ENCODE data around the gene AVP. TPM values are rescaled to one million over a fixed set of nuclear protein-coding genes. Genes with fewer than 3 reads are reported as not detected.

Gene AVP
- total and polyA plus RNA-seq, 2 of the 13 experiments (the other 11 are each of a cell fraction or from before 2014, with no cell fraction given) = 0.12 TPM; not detected in 1

DNA sequence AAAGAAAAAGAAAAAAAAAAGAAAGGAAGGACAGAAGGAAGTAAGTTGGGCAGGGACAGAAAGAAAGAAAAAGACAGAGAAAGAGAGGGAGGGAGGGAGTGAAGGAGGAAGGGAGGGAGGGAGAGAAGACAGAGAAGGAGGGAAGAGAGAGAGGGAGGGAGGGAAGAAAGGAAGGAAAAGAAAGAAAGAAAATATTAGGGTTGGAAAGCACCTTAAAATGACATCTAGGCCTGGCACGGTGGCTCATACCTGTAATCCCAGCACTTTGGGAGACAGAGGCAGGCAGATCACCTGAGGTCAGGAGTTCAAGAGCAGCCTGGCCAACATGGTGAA is 42.0 kb upstream of the AVP start (continued):
- TF ChIP-seq, protein P1, sequence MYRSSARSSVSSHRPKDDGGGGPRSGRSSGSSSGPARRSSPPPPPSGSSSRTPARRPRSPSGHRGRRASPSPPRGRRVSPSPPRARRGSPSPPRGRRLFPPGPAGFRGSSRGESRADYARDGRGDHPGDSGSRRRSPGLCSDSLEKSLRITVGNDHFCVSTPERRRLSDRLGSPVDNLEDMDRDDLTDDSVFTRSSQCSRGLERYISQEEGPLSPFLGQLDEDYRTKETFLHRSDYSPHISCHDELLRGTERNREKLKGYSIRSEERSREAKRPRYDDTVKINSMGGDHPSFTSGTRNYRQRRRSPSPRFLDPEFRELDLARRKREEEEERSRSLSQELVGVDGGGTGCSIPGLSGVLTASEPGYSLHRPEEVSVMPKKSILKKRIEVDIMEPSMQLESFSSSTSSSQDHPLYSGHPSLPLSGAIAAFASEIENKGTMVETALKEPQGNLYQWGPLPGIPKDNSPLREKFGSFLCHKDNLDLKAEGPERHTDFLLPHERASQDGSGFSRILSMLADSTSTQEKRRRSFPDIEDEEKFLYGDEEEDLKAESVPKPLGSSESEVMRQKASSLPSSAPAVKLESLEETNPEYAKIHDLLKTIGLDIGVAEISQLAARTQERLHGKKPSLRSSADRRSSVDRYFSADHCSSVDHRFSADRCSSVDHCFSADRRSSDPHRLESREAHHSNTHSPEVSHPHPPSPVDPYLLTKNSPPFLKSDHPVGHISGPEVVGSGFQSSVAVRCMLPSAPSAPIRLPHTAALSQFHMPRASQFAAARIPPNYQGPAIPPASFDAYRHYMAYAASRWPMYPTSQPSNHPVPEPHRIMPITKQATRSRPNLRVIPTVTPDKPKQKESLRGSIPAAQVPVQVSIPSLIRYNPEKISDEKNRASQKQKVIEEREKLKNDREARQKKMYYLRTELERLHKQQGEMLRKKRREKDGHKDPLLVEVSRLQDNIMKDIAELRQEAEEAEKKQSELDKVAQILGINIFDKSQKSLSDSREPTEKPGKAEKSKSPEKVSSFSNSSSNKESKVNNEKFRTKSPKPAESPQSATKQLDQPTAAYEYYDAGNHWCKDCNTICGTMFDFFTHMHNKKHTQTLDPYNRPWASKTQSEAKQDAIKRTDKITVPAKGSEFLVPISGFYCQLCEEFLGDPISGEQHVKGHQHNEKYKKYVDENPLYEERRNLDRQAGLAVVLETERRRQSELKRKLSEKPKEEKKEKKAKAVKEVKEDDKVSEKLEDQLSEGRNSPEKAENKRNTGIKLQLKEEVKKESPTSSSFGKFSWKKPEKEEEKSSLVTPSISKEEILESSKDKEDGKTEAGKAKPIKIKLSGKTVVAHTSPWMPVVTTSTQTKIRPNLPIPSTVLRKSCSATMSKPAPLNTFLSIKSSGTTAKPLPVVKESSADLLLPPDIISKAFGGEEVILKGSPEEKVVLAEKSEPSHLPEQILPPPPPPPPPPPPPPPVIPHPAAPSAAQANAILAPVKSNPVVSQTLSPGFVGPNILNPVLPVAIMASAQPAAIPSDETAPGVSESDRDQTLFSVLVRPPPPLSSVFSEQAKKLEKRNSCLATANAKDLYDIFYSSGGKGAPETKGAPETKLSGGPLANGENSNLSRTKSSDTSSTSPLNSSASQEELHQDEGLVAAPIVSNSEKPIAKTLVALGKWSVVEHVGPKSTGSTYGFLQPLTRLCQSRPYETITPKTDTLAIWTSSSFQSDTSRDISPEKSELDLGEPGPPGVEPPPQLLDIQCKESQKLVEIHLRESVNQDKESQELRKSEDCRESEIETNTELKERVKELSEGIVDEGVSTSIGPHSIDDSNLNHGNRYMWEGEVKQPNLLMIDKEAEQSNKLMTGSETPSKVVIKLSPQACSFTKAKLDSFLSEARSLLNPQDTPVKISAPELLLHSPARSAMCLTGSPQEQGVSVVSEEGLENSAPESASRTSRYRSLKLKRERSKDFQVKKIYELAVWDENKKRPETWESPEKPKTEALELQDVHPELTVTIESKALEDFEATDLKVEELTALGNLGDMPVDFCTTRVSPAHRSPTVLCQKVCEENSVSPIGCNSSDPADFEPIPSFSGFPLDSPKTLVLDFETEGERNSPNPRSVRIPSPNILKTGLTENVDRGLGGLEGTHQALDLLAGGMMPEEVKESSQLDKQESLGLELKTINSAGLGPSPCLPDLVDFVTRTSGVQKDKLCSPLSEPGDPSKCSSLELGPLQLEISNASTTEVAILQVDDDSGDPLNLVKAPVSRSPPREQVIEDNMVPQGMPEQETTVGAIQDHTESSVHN (CRISPR knock-in tag; IDR thresholded peaks at IDR 0.05) = no peak
- TF ChIP-seq MBNL3 (CRISPR knock-in tag; conservative IDR thresholded peaks at IDR 0.05) (no peak), ZNF512 (CRISPR knock-in tag; IDR thresholded peaks at IDR 0.05) (peak; percentile 97), GABPA (IDR thresholded peaks at IDR 0.05; ENCODE audit: low read depth, low read length) (no peak), GABPA (CRISPR knock-in tag; IDR thresholded peaks at IDR 0.05; ENCODE audit: low read depth) (no peak), TP53 (CRISPR knock-in tag; conservative IDR thresholded peaks at IDR 0.05) (no peak), ZNF720 (CRISPR knock-in tag; IDR thresholded peaks at IDR 0.05) (no peak), ZSCAN30 (CRISPR knock-in tag; IDR thresholded peaks at IDR 0.05) (no peak), ZIK1 (CRISPR knock-in tag; IDR thresholded peaks at IDR 0.05; ENCODE audit: borderline replicate concordance, low read depth) (no peak), ZNF207 (IDR thresholded peaks at IDR 0.05; ENCODE audit: borderline replicate concordance) (no peak), NBN (conservative IDR thresholded peaks at IDR 0.05) (0 out of 2 replicates have a peak, but pooled peaks have one; percentile 58), SRSF4 (IDR thresholded peaks at IDR 0.05; ENCODE audit: low read depth, low read length, poor library complexity, severe bottlenecking) (no peak), ZNF782 (CRISPR knock-in tag; IDR thresholded peaks at IDR 0.05; ENCODE audit: borderline replicate concordance) (no peak)
- TF ChIP-seq, protein P2, sequence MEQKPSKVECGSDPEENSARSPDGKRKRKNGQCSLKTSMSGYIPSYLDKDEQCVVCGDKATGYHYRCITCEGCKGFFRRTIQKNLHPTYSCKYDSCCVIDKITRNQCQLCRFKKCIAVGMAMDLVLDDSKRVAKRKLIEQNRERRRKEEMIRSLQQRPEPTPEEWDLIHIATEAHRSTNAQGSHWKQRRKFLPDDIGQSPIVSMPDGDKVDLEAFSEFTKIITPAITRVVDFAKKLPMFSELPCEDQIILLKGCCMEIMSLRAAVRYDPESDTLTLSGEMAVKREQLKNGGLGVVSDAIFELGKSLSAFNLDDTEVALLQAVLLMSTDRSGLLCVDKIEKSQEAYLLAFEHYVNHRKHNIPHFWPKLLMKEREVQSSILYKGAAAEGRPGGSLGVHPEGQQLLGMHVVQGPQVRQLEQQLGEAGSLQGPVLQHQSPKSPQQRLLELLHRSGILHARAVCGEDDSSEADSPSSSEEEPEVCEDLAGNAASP (CRISPR knock-in tag; IDR thresholded peaks at IDR 0.05; ENCODE audit: borderline replicate concordance) = no peak
- TF ChIP-seq, protein P3, sequence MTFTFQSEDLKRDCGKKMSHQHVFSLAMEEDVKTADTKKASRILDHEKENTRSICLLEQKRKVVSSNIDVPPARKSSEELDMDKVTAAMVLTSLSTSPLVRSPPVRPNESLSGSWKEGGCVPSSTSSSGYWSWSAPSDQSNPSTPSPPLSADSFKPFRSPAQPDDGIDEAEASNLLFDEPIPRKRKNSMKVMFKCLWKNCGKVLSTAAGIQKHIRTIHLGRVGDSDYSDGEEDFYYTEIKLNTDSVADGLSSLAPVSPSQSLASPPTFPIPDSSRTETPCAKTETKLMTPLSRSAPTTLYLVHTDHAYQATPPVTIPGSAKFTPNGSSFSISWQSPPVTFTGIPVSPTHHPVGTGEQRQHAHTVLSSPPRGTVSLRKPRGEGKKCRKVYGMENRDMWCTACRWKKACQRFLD (CRISPR knock-in tag; IDR thresholded peaks at IDR 0.05; ENCODE audit: borderline replicate concordance) = no peak

Measured in HepG2 (cell line).